ENCODE results near the gene PSEN2. TPM values are rescaled to one million over a fixed set of nuclear protein-coding genes. Genes with fewer than 3 reads are reported as not detected.

Gene PSEN2
- total and polyA plus RNA-seq, 2 donors (not counting 3 experiments of a cell fraction or from before 2014, with no cell fraction given) = 12.5 to 19.3 TPM

DNA sequence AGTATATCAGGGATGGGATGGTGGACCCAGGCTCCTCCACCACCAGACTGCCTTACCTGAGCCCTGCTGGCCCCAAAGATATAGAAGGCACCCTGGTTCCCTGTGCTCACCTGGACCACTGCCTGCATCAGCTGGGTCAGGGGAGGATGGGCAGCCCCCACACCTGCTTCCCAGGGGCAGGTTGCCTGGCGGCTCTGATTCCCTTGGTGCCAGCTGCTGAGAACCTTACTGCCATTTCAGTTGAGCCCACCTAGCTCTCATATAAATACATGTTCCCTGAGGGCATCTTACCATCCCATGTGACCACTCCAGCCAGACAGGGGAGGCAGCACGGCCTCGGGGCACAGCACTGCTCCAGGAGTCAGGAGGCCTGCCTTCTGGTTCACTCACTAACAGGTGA lies 24.4 kb downstream of the PSEN2 start:
- no peaks in the 10 kb centered on the region for H3K27me3 ChIP-seq (ENCODE audit: control insufficient read depth in 2 of 2, insufficient read depth in 2 of 2, low read length in 2 of 2)
- peaks cover 8% of the 10 kb centered on the region for H3K4me1 ChIP-seq (ENCODE audit: control insufficient read depth, extremely low read depth, insufficient read depth, low read length)
- H3K9me1 ChIP-seq (replicated peaks; ENCODE audit: control insufficient read depth, extremely low read depth, insufficient read depth, low read length) = no peaks in the 10 kb centered on the region
- no peak overlapping the region for H2AFZ ChIP-seq (ENCODE audit: low read depth, low read length)
- H3K79me2 ChIP-seq (ENCODE audit: control insufficient read depth, insufficient read depth, low read length) = no peaks in the 10 kb centered on the region
- H3K36me3 ChIP-seq (ENCODE audit: control insufficient read depth in 2 of 2, extremely low read depth in 1 of 2, insufficient read depth in 2 of 2, low read length in 2 of 2) = peaks cover 0 to 1% of the 10 kb centered on the region in 2 experiments
- no peak overlapping the region for H3K4me3 ChIP-seq (replicated peaks in 1 of 3; ENCODE audit: insufficient read depth in 1 of 3, low read depth in 1 of 3, low read length in 3 of 3)
- TF ChIP-seq JUN (IDR thresholded peaks at IDR 0.05; ENCODE audit: borderline replicate concordance, insufficient read depth, insufficient read length, low read depth) (no peak), POLR2A (IDR thresholded peaks at IDR 0.05; ENCODE audit: low read depth, low read length) (no peak), EZH2 (IDR thresholded peaks at IDR 0.05; ENCODE audit: borderline replicate concordance, low read depth, low read length, severe bottlenecking) (no peak), MYC (IDR thresholded peaks at IDR 0.05; ENCODE audit: low read depth, low read length) (no peak), CTCF (IDR thresholded peaks at IDR 0.05; ENCODE audit: extremely low read depth in 1 of 2, insufficient read depth in 1 of 2, low read depth in 1 of 2, low read length in 2 of 2) (no peak), GATA2 (IDR thresholded peaks at IDR 0.05; ENCODE audit: insufficient read depth, insufficient read length, low read depth, low read length) (no peak), MAX (IDR thresholded peaks at IDR 0.05; ENCODE audit: insufficient read depth, insufficient read length) (no peak), POLR2AphosphoS5 (IDR thresholded peaks at IDR 0.05; ENCODE audit: insufficient read depth, low read depth, low read length) (no peak), FOS (IDR thresholded peaks at IDR 0.05; ENCODE audit: borderline replicate concordance, insufficient read depth, low read length) (no peak)
- no TSS peak for BruUV-seq (replicated peaks)
- no peak overlapping the region for H3K27ac ChIP-seq (ENCODE audit: insufficient read depth, low read depth, low read length)
- POLR2A ChIA-PET = no interaction called here
- H3K9me3 ChIP-seq (replicated peaks; ENCODE audit: control insufficient read depth, insufficient read depth, low read length) = no peaks in the 10 kb centered on the region
- dilution Hi-C loops (cut with MboI; ENCODE audit: extremely low pct_ligation_motif_present, low sequenced_read_pairs) (no loop called here), intact Hi-C loops (cut with micrococcal nuclease) (loop anchor here (5.0 kb wide), 1 partner anchor 263 kb away; no protein-coding TSS in a partner anchor)
- no peak overlapping the region for H3K4me2 ChIP-seq (ENCODE audit: insufficient read depth, low read length)
- DNase-seq (ENCODE audit: low read depth, low spot score) (no peak), FAIRE-seq (no peak)
- no peak overlapping the region for H3K9ac ChIP-seq (replicated peaks; ENCODE audit: extremely low read depth, insufficient read depth, low read length)
- H4K20me1 ChIP-seq (replicated peaks; ENCODE audit: control insufficient read depth, extremely low read depth, insufficient read depth, low read length) = no peaks in the 10 kb centered on the region
- CTCF ChIA-PET = interaction anchor here (1.2 kb wide), 1 partner anchor 13 kb away, joined by 3 read pairs; no protein-coding TSS in a partner anchor
